LoVo (cell line): ENCODE measurements around the gene DCUN1D2.
"Not testable (repeated sequence)": the region's sequence is repeated elsewhere in the genome, so short reads cannot be mapped to it uniquely, and the experiment has no call there.

Experiments used
- DNase-seq: peaks from one replicate; pipeline ENCODE4 v3.0.0-alpha.2; 2016; ENCODE audit warnings: low spot score

Gene DCUN1D2

DNA sequence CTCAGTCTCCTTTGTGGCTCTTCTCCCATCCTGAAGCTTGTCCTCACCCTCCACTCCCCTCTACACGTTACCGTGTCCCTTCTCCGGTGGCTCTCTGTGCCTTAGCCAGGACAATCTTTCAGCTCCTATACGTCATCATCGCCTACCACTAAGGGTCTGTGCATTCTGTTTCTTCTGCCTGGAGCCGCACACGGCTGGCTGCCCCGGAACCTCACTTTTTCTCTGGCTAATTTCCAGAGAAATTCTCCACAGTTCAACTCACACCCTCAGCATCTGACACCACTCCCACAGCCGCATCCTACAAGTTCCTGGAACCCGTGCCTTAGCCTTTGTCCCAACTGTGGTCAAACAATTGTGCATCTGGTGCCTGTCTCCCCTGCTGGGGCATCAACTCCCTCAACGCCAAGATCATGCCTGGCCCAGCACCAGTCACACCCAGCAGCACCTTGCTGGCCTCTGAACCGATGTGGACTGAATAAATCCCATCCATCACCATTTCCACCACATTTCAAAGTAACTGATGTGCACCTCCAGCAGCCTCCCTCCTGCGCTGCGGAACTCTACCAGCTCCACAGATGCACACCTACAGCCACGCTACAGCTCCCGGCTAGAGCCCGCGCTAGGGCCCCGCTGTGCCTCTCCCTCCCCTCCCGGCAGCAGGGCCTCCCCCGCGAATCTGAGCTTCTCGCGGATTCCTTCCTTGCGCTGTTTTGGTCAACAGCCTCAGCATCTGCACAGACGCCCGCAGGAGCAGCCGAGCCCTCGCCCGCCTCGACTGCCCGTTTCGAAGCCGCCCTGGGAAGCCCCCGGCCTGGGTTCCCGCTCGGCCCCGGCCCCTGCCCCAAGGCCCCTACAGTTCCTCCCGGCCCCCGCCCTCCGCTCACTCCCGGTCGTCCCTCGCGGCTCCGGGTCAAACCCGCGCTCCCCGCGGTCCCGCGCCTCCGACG is 689 bp downstream of the DCUN1D2 start:
- DNase-seq, result peak; percentile 12

DNA sequence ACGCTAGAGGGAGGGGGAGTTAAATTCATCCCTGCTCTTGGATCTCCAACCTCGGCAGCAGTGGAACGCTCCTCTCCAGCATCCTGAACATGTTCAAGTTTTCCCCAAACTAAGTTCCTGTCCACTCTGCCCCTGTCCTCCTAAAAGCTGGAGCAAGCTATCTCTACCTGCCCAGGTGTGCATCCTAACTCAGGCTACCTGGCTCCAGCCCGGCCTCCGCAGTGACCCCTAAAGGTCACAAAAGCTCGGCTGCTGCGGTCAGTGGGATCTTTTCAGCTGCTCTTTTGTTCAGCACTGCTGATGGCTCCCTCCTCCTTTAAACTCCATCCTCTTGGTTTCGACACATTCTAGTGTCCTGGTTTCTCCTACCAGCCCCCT is 1.4 kb downstream of the DCUN1D2 start:
- peak; percentile 26 for DNase-seq

DNA sequence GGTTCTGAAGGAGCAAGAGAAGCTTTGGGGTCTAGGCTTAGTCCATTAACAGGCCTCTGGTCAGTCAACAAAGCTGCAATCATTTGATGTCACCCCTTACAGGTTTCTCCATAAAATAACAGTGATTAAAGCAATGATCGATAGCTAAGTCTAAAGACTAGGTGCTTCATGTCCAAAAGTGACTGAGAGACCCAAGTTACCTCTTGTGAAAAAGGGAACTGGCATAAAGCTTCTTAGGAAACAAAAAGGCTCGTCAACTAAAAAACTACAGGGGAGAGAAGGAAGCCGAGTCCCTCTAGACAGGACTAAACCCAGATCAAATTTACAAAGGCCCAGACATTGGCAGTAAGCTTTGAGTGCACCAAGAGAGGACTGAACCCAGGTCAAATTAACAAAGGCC is 2.2 kb downstream of the DCUN1D2 start:
- no peak for DNase-seq

DNA sequence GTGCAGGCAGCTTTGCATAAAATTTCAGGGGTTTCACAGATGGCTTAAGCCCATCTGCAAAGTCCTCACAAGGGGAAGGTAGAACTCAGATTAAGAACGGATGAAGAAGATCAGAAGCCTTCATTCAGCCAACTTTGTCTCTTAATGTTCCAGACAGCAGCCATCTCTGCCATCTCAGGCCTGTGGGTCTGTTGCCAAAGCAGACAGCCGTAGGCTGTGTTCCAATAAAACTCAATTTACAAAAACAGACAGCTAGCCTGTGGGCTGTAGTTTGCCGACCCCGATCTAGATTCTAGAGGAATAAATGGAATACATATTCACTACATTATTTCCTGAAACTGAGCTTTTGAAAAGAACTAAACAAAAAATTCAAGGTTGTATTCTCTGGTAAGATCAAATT is 3.8 kb downstream of the DCUN1D2 start:
- DNase-seq, result no peak

DNA sequence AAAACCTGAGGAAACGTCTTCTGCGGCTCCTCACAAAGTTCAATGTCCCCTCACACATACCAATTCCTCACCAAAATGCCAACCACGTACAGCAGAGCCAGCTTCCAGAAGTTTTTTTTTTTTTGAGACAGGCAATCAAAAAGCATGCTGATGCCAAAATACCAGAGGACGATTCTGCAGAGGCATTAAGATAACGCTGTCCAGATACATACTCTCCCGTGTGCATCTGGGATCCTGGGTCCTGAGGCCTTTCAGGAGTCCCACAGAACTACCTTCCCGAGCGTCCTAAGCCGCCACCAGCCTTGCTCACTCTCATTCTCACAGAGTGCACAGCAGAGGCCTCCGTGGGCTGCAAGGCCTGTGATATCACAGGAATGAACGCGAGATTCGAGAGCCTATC is 5.0 kb downstream of the DCUN1D2 start:
- DNase-seq, result no peak

DNA sequence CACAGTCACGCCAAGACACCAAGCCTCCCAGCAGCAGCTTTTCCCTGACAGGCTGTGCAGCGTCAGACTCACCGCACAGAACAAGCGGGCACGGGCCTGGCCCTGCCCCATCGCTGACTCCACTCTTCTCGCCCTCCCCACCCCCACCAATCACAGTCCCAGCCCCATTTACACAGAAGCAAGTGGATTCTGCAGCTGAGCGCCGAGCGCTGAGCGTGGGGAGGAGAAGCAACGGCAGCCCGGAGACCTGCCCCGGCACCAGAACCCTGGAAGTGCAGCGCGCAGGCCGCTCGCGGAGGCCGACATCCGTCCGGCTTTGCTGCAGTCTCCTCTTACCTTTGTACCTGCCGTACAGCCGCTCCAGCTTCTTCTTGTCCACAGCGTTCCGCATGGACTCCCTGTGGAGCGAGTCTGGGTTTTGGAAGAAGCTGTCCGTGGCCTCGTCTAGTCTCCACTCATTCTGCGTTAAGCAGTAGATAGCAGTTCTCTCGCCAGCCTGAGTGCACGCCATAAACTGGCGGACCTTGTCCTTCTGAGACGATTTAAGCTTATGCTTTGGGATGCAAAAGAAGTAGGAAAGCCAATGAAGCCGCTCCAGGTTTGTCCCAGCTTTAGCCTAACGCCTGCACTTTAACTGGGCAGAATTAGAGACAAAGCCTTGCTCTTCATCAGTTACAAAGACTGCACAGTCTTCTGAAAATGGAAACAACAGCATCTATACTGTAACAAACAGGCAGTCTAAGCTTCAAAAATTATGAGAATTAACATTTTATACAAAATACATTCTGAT is 6.8 kb downstream of the DCUN1D2 start:
- no peak for DNase-seq

DNA sequence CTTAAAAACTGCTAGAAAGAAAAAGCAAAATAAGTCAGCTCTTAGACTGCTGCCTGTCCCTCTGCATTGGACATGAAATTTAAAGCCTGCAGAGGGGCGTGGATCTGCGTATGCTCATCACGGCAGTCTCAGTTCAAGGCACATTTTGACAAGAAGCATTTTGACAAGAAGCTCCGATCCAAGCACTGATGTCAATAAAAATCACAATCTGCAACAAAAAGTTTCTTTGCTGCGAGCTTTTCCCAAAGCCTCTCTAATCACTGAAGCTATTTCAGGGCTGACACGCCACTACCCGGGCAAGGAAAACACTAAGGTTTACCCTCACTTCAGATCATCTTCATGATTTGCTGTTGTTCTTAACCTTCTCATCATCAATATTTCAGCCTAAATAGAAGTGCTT is 7.4 kb downstream of the DCUN1D2 start:
- no peak for DNase-seq

DNA sequence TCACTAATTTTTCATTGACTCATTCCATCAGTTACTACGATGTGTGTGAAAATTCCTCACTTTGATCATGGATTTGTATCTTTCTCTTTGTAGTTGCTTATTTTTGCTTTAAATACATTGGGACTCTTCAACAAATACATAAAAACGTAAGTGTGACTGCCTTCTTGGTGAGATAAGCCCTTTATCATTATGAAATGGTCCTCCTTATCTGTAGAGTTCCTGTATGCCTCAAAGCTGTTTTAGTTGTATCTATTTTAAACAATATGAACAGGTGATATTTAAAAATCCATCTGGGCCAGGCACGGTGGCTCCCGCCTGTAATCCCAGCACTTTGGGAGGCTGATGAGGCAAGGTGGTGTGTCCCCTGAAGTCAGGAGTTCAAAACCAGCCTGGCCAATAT is 11.3 kb downstream of the DCUN1D2 start:
- no peak for DNase-seq

DNA sequence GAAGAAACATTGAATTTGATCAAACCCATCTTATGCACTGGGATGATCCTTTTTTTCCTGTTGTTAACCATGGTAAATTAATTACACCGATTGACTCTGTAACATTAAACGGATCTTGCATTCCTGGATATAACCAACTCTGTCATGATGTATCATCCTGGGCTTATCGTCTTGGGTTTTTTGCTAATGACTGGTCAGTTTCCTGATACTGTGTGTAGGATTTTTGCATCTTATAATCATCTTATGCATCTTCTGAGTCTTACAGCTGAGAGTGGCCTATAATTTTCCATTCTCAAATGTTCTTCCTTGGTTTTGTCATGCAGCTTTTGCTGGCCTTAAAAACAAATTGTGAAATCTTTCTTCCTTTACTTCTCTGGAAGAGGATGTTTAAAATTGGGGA is 12.8 kb downstream of the DCUN1D2 start:
- no peak for DNase-seq

DNA sequence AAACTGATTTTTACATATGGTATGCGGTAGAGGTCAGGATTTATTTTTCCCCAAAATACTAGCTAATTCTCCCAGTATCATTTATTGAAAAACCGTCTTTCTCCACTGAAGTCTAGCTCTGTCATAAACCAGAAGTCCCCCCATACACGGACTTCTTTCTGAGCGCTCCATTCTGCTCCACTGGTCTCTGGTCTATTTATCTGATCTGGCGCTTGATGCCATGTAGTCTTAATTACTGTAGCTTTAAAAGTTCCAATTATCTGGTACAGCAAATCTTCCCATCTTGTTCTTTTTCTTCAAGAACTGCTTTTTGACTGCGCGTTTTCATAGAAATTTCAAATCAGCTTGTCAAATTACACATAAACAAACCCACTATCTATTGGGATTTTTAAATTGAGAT is 13.7 kb downstream of the DCUN1D2 start:
- no peak for DNase-seq

DNA sequence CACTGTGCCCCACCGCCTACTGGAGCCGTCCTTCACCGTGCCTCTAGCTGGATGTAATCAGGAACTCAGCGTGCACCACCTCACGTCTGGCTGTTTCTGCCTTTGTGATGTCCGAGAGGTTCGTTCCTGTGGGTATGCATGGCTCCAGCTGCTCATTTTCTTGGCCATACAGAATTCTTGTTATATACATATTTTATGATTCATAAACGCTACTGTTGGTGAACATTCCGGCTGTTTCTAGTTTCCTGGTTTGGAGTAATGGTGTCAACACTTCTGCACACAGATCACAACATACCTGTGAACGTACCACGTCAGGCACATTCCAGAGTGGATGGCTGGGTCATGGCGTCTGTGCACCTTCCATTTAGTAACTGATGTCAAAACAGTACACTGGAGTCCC is 14.6 kb downstream of the DCUN1D2 start:
- no peak for DNase-seq

DNA sequence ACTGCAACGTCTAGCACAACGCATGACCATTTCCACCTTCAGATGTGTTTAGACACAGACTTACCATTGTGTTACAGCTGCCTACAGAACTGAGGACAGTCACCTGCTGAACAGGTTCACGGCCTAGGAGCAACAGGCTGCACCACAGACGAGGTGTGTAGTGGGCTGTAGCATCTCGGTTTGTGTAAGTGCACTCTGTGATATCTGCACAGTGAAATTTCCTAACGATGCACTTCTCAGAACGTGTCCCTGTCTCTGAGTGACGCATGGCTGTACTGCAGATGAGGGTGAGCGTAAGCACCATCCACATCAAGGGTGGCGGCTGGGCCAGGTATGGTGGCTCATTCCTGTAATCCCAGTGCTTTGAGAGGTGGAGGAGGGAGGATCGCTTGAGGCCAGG is 15.2 kb downstream of the DCUN1D2 start:
- DNase-seq, result no peak

DNA sequence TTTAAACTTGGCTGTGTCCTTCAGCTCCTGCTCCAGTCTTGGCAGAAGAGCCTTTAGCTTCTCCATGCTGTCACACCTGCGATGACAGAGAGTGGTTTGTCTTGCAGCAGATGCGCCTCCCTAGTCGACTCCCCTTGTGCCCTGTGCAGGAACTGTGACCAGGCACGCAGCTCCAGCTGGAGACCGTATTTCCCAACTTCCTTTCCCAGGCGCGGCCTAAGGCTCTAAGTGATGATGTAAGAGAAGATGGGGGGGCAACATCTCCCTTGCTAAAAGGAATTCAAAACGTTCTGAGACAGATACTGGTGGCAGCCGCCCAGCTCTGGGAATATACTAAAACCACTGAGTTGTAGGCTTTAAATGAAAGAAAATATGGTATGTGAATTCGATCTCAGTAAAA is 16.3 kb downstream of the DCUN1D2 start:
- DNase-seq, result no peak

DNA sequence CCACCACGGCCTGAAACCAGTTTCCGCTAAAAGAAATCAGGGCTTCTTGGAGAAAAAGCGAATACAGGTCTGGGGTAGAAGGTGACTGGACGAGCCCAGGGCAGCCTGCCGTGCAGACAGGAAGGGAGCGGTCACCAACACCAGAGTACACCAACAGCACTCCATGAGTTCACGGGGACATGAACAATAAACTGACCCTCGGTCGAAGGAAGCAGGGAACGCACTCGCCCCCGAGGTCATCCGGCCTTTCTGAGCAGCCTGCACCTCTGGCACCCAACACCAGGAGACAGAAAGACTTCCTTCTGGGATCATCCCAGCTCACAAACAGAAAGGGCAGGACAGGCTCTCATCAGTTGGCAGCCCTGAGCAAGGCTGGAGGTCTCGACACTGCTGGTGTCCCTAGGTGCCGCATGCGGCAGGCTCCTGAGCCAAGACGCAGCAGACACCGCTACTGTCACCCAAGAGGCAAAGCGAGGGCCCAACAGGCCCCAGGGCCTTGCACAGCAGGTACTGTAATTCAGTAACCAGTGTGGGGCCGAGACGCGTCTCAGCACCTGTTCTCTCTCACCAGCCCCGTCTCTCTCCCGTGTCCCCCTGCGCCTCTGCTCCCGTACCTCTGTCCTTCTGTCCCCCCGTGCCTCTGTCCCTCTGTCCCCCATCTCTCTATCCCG is 18.0 kb downstream of the DCUN1D2 start:
- no peak for DNase-seq

DNA sequence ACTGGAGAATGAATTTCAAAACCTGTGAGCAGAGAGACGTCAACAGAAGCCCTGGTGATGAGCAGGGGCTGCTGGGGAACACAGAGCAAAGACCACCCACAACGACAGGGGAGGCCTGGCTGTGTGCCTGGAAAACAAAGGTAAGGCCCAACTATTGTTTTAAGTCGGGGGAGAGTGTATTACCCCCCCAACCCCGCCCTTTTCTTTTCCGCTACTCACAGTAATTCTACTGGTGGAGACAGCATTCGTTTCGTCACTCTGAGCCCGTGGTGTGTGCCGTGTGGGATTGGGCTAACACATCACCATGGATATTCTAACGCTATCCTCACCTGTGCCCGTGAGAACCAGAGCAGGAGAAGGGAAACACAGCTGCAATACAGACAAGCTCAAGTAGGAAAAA is 18.7 kb downstream of the DCUN1D2 start:
- no peak for DNase-seq

DNA sequence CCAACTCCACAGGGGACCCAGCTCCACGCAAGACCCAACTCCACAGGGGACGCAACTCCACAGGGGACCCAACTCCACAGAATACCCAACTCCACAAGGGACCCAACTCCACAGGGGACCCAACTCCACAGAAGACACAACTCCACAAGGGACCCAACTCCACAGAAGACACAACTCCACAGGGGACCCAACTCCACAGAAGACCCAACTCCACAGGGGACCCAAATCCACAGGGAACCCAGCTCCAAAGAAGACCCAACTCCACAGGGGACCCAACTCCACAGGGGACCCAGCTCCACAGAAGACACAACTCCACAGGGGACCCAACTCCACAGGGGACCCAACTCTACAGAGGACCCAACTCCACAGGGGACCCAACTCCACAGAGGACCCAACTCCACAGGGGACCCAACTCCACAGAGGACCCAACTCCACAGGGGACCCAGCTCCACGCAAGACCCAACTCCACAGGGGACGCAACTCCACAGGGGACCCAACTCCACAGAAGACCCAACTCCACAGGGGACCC is 19.8 kb downstream of the DCUN1D2 start:
- not testable (repeated sequence) for DNase-seq

DNA sequence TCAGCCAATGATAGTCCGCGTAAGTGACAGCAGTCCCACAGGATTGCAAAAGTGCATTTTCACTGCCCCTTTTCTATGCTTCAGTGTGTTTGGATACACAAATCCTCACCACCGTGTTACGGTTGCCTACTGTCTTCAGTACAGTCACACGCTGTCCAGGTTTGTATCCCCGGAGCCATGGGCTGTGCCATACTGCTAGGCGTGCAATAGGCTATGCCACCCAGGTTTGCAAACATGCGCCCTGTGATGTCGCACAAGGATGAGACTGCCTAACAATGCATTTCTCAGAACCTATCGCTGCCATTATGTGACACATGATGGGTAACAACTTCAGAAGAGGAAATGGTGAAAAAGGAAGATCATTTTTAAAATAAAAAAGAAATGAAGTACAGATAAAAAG is 20.4 kb downstream of the DCUN1D2 start:
- no peak for DNase-seq

DNA sequence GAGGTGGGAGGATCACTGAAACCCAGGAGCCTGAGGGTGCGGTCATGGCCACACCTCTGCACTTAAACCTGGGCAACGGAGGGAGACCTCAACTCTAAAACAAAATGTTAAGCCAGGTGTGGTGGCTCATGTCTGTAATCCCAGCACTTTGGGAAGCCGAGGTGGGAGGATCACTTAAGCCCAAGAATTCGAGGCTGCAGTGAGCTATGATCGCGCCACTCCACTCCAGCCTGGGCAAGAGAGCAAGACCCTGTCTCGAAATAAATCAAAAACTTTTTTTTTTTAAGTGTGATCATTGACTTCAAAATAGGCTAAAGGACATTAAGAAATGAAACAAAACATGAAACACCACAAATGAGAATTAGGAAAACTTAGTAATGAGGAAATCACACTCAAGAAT is 20.9 kb downstream of the DCUN1D2 start:
- DNase-seq, result no peak

DNA sequence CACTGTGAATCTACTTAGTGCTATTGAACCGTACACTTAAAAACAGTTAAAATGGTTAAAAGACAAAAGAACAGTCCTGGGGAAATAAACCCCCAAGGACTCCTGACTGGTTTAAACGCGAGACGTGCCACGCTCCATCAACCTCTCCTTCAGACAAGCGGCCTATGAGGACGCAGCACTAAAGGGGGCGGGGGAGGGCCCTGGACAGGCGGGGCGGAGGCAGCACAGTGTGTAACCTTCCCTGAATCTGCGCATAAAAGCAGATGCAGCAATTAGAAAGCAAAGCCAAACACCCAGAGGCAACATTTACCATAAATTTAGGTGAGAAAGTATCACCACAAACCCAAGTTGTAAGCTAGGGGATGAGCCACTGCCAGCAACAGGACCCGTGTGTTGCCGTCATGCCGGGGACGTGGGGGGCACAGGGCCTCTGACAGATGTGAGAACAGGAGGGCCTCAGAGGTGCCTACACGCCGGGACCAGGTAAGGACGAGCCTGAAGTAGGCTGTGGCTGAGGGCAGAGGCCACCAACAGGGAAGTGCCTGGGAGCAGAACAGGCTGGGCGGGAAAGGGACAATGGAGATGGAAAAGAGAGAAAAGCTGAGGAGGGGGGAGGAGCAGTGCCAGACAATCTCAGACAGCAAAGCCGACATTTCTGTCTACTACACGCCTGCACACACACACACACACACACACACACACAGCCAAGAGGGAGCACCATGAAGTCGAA is 21.9 kb downstream of the DCUN1D2 start:
- DNase-seq, result no peak

DNA sequence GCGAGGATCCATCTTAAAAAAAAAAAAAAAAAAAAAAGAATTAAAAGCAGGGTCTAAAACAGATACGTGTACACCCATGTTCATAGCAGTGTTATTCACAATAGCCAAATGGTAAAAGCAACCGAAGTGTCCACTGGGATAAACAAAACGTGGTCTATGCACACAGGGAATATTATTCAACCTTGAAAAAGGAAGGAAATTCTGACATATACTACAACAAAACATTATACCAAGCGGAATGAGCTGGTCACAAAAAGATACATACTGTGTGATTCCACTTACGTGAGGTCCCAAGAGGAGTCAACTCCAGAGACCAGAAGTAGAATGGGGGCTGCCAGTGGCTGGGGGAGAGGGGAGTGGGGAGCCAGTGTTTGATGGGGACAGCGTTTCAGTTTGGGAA is 22.5 kb downstream of the DCUN1D2 start:
- no peak for DNase-seq

DNA sequence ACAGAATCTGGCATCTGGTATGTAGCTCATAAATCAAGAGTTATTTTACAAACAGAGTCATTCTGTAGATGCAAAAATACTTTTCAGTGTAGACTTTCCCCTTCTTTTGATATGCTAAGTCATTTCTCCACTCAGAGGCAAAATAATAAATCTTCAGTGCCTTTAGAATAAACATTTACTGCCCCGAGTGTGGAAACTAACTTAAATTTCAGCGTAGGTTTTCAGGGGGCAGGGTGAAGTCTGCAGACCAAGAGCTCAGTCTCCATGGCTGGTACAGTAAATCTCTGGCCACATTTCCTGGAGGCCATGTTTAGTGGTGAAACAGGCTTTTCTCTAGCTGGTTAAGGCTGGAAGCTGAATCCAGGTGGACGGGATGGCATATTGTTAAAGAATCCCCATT is 24.1 kb downstream of the DCUN1D2 start:
- no peak for DNase-seq

DNA sequence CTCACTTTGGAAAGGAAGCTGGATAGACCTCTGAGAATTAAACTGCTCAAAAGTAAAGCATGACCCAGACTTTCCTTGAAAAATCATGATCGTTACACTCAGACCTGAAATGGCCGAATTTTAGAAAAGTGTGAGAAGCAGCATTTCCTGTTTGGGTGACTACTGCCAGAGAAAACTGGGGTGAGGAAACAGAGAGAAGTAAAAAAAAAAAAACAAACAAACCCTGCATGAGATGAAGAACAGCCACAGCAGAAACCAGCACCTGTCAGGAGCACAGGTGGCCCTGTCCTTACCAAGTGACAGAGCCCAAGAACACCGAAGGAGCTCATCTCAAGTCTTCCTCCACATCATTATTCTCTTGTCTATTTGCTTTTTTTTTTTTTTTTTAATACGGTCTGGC is 25.2 kb downstream of the DCUN1D2 start:
- DNase-seq, result no peak
